Neural progenitor cell (in vitro differentiated cells): Measurements from ENCODE around the gene FJX1. TPM values are rescaled to one million over a fixed set of nuclear protein-coding genes. Genes with fewer than 3 reads are reported as not detected.
"Not testable (repeated sequence)": the region's sequence is repeated elsewhere in the genome, so short reads cannot be mapped to it uniquely, and the experiment has no call there.

Experiments
- DNase-seq: peaks from one replicate; pipeline ENCODE4 v3.0.0-alpha.2; 2016; ENCODE audit warnings: low spot score
- H2AFZ ChIP-seq: fragments of 200-600 bp; sonication (generic); replicated peaks from 2 replicates; pipeline ENCODE4 v1.6.1; 2016; ENCODE audit warnings: antibody characterized with exemption
- H3F3A ChIP-seq: fragments of 200-600 bp; sonication (generic); 2 replicates; pipeline ENCODE4 v1.6.1; 2016; ENCODE audit warnings: antibody characterized with exemption, low read depth
- H3K27ac ChIP-seq: fragments of 200-600 bp; sonication (generic); 2 replicates; pipeline ENCODE4 v1.5.1; 2016; ENCODE audit warnings: mild to moderate bottlenecking
- H3K27me3 ChIP-seq: fragments of 200-600 bp; sonication (generic); 2 replicates; pipeline ENCODE4 v1.6.1; 2016; ENCODE audit warnings: mild to moderate bottlenecking, moderate library complexity
- H3K36me3 ChIP-seq: fragments of 200-600 bp; sonication (generic); 2 replicates; pipeline ENCODE4 v1.5.1; 2016
- H3K4me1 ChIP-seq: fragments of 200-600 bp; sonication (generic); 2 replicates; pipeline ENCODE4 v1.6.1; 2016; ENCODE audit warnings: mixed run types
- H3K4me2 ChIP-seq: fragments of 200-600 bp; sonication (generic); 2 replicates; pipeline ENCODE4 v1.6.1; 2016
- H3K4me3 ChIP-seq: fragments of 200-600 bp; sonication (generic); 2 replicates; pipeline ENCODE4 v1.5.1; 2016
- H3K79me2 ChIP-seq: fragments of 200-600 bp; sonication (generic); 2 replicates; pipeline ENCODE4 v1.6.1; 2016; ENCODE audit warnings: low read depth
- H3K9ac ChIP-seq: fragments of 200-600 bp; sonication (generic); 2 replicates; pipeline ENCODE4 v1.6.1; 2016
- H3K9me3 ChIP-seq: fragments of 200-600 bp; sonication (generic); 2 replicates; pipeline ENCODE4 v1.5.1; 2016; ENCODE audit warnings: low read depth
- H4K20me1 ChIP-seq: fragments of 200-600 bp; sonication (generic); 2 replicates; pipeline ENCODE4 v1.6.1; 2016; ENCODE audit warnings: low read depth
- H3K27ac Mint-ChIP-seq: 3 replicates; pipeline ENCODE4 v1.8.0; 2021; ENCODE audit warnings: mixed read lengths
- H3K27me3 Mint-ChIP-seq: 2 replicates; pipeline ENCODE4 v1.8.0; 2022; ENCODE audit warnings: low read depth, mild to moderate bottlenecking, inconsistent platforms, moderate library complexity, mixed read lengths; ENCODE audit not compliant: insufficient read depth
- H3K36me3 Mint-ChIP-seq: 3 replicates; pipeline ENCODE4 v1.8.0; 2021; ENCODE audit warnings: mixed read lengths
- H3K4me1 Mint-ChIP-seq: 3 replicates; pipeline ENCODE4 v1.8.0; 2021; ENCODE audit warnings: mixed read lengths
- H3K4me3 Mint-ChIP-seq: 3 replicates; pipeline ENCODE4 v1.8.0; 2021; ENCODE audit warnings: mild to moderate bottlenecking, moderate library complexity, mixed read lengths
- H3K9me3 Mint-ChIP-seq: 3 replicates; pipeline ENCODE4 v1.8.0; 2020; ENCODE audit warnings: mixed read lengths
- EZH2 ChIP-seq: fragments of 200-600 bp; sonication (generic); IDR thresholded peaks from 2 replicates; pipeline ENCODE4 v1.6.1; 2017; ENCODE audit warnings: antibody characterized with exemption, mild to moderate bottlenecking, moderate library complexity
- EZH2phosphoT487 ChIP-seq: fragments of 200-600 bp; sonication (generic); IDR thresholded peaks from 2 replicates; pipeline ENCODE4 v1.6.1; 2017; ENCODE audit warnings: antibody characterized with exemption
- total RNA-seq: library from RNA; depleted of rRNA; stranded (reverse); fragments of >200 nt; gene quantifications from 2 replicates; pipeline ENCODE4 v1.2.3, GENCODE V29; 2015; ENCODE audit warnings: low replicate concordance
- TF ChIP-seq, protein P1 (sequence below): fragments of 200-600 bp; sonication (generic); IDR thresholded peaks from 2 replicates; pipeline ENCODE4 v1.5.1; 2017; ENCODE audit warnings: antibody characterized with exemption, mild to moderate bottlenecking

The FJX1 gene
- total RNA-seq, 1 donor from 2014 or later: 53.3 TPM

DNA sequence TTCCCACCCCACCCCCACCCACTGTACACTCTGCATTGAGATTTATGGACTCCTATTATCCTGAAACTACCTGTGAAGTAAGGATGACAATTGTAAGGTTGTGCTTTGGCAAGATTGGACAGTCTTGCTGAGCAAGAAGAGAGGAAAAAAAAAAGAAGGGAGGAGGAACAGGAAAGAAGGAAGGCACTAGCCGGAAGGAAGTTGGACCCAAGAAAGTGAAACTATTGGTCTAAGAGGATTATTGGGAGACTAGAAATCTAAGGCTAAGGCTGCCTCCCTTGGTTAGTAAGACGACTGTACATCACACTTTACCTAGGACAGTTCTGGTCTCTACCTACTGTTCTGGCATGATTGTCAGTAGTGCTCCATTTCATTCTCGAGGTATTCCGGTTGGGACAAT is 32.2 kb downstream of the FJX1 start:
- H2AFZ ChIP-seq: no peak overlapping the region
- H3K27me3 Mint-ChIP-seq: peaks cover 3% of the 10 kb centered on the region
- TF ChIP-seq, protein P1, sequence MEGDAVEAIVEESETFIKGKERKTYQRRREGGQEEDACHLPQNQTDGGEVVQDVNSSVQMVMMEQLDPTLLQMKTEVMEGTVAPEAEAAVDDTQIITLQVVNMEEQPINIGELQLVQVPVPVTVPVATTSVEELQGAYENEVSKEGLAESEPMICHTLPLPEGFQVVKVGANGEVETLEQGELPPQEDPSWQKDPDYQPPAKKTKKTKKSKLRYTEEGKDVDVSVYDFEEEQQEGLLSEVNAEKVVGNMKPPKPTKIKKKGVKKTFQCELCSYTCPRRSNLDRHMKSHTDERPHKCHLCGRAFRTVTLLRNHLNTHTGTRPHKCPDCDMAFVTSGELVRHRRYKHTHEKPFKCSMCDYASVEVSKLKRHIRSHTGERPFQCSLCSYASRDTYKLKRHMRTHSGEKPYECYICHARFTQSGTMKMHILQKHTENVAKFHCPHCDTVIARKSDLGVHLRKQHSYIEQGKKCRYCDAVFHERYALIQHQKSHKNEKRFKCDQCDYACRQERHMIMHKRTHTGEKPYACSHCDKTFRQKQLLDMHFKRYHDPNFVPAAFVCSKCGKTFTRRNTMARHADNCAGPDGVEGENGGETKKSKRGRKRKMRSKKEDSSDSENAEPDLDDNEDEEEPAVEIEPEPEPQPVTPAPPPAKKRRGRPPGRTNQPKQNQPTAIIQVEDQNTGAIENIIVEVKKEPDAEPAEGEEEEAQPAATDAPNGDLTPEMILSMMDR: no peak
- TF ChIP-seq EZH2phosphoT487 (no peak), EZH2 (no peak)
- peaks cover 33% of the 10 kb centered on the region for H3K4me1 Mint-ChIP-seq
- H3K9ac ChIP-seq: no peak overlapping the region
- H3K27me3 ChIP-seq: peaks cover 40% of the 10 kb centered on the region
- no peaks in the 10 kb centered on the region for H3K36me3 Mint-ChIP-seq
- peaks cover 18% of the 10 kb centered on the region for H3K4me1 ChIP-seq
- DNase-seq: no peak
- H3K79me2 ChIP-seq: no peaks in the 10 kb centered on the region
- no peaks in the 10 kb centered on the region for H4K20me1 ChIP-seq
- no peaks in the 10 kb centered on the region for H3K9me3 ChIP-seq
- H3K4me3 ChIP-seq: no peak overlapping the region
- no peak overlapping the region for H3K27ac ChIP-seq
- H3K27ac Mint-ChIP-seq: no peak overlapping the region
- no peaks in the 10 kb centered on the region for H3K9me3 Mint-ChIP-seq
- H3K36me3 ChIP-seq: no peaks in the 10 kb centered on the region
- H3F3A ChIP-seq: peaks cover 16% of the 10 kb centered on the region
- H3K4me3 Mint-ChIP-seq: no peak overlapping the region
- no peak overlapping the region for H3K4me2 ChIP-seq

DNA sequence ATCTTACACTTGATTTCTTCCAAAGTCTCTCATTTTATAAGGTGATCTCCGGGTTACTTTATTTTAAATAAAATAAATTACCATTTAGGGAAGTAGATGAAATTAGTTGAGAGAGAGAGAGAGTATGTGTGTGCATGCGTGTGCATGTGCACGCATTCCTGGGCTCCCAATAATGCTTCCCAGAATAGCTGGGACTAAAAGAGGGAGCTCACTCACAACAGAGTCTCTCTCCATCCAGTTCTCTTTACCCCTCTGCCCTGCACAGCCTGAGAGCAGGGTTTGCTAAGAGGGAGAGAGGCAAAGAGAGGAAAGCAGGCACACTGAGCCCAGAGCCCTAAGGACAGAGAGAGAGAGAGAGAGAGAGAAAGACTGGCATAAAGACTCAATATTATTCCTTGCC is 33.0 kb downstream of the FJX1 start:
- Mint-ChIP-seq H3K27me3 (peaks cover 3% of the 10 kb centered on the region), H3K9me3 (no peaks in the 10 kb centered on the region), H3K36me3 (no peaks in the 10 kb centered on the region), H3K4me3 (no peak overlapping the region), H3K4me1 (peaks cover 41% of the 10 kb centered on the region), H3K27ac (peak overlapping the region; percentile 74)
- TF ChIP-seq, protein P1: no peak
- TF ChIP-seq EZH2 (no peak), EZH2phosphoT487 (no peak)
- no peak overlapping the region for H2AFZ ChIP-seq
- H4K20me1 ChIP-seq: no peaks in the 10 kb centered on the region
- H3K36me3 ChIP-seq: no peaks in the 10 kb centered on the region
- H3K27ac ChIP-seq: no peak overlapping the region
- peaks cover 20% of the 10 kb centered on the region for H3F3A ChIP-seq
- H3K9me3 ChIP-seq: no peaks in the 10 kb centered on the region
- no peak overlapping the region for H3K9ac ChIP-seq
- H3K4me2 ChIP-seq: no peak overlapping the region
- H3K79me2 ChIP-seq: no peaks in the 10 kb centered on the region
- H3K4me1 ChIP-seq: peaks cover 25% of the 10 kb centered on the region
- DNase-seq: no peak
- no peak overlapping the region for H3K4me3 ChIP-seq
- peaks cover 47% of the 10 kb centered on the region for H3K27me3 ChIP-seq

- H3K4me1 Mint-ChIP-seq: peaks cover 39% of the 10 kb centered on the region
- not testable (repeated sequence) for H3K36me3 Mint-ChIP-seq
Measured at GRCh38 chr11:35652786-35653185, 34.5 kb downstream of the FJX1 start.

GRCh38 chr11:35654711-35655110 is 36.5 kb downstream of the FJX1 start:
- DNase-seq: peak; percentile 57
- Histone ChIP-seq H3K27ac (peak overlapping the region; percentile 71), H3K9ac (no peak overlapping the region), H3K4me3 (peak overlapping the region; percentile 43), H3K4me2 (peak overlapping the region; percentile 80), H4K20me1 (no peaks in the 10 kb centered on the region), H3K79me2 (no peaks in the 10 kb centered on the region), H3F3A (peaks cover 20% of the 10 kb centered on the region), H3K27me3 (peaks cover 82% of the 10 kb centered on the region), H3K4me1 (peaks cover 25% of the 10 kb centered on the region), H3K36me3 (no peaks in the 10 kb centered on the region), H3K9me3 (no peaks in the 10 kb centered on the region), H2AFZ (peak overlapping the region; percentile 92)
- no peaks in the 10 kb centered on the region for H3K36me3 Mint-ChIP-seq
- TF ChIP-seq EZH2phosphoT487 (no peak), EZH2 (no peak)
- TF ChIP-seq, protein P1: no peak
- H3K4me1 Mint-ChIP-seq: peaks cover 39% of the 10 kb centered on the region
- no peaks in the 10 kb centered on the region for H3K9me3 Mint-ChIP-seq
- H3K27me3 Mint-ChIP-seq: peaks cover 2% of the 10 kb centered on the region
- peak overlapping the region; percentile 70 for H3K4me3 Mint-ChIP-seq
- peak overlapping the region; percentile 81 for H3K27ac Mint-ChIP-seq

More at GRCh38 chr11:35652786-35653185, 34.5 kb downstream of the FJX1 start:
- DNase-seq, H3K36me3 ChIP-seq, H3K4me3 ChIP-seq, H3K9me3 Mint-ChIP-seq, H3K27ac ChIP-seq, H3K9ac ChIP-seq, H3K27ac Mint-ChIP-seq, H4K20me1 ChIP-seq, H3K4me3 Mint-ChIP-seq, H3K4me2 ChIP-seq, H3K27me3 Mint-ChIP-seq, H3K79me2 ChIP-seq, H2AFZ ChIP-seq, H3K9me3 ChIP-seq: not testable (repeated sequence)
- peaks cover 25% of the 10 kb centered on the region for H3K4me1 ChIP-seq
- peaks cover 20% of the 10 kb centered on the region for H3F3A ChIP-seq
- H3K27me3 ChIP-seq: peaks cover 63% of the 10 kb centered on the region
